ENCODE measurements around the gene CTNNBIP1.
A peak's percentile ranks its signal among the peaks of the same experiment; 100 is the strongest.

CTNNBIP1 gene

GRCh38 chr1:9877962-9878361 is 32.1 kb downstream of the CTNNBIP1 start:
- no peak for DNase-seq (ENCODE audit: low spot score)

- DNase-seq (ENCODE audit: low spot score): no peak
These were observed 34.5 kb downstream of the CTNNBIP1 start for GRCh38 chr1:9875636-9876000.

- peak; percentile 77 for DNase-seq (ENCODE audit: low spot score)
These were observed 35.0 kb downstream of the CTNNBIP1 start for GRCh38 chr1:9874959-9875635.

GRCh38 chr1:9874412-9874811 is 35.7 kb downstream of the CTNNBIP1 start:
- DNase-seq (ENCODE audit: low spot score): no peak

GRCh38 chr1:9873992-9874391 is 36.1 kb downstream of the CTNNBIP1 start:
- DNase-seq (ENCODE audit: low spot score): no peak

- DNase-seq (ENCODE audit: low spot score): no peak
These were observed 36.7 kb downstream of the CTNNBIP1 start for GRCh38 chr1:9873385-9873784.

- no peak for DNase-seq (ENCODE audit: low spot score)
These were observed 37.5 kb downstream of the CTNNBIP1 start for GRCh38 chr1:9872430-9873165.

GRCh38 chr1:9871707-9872425 is 38.2 kb downstream of the CTNNBIP1 start:
- no peak for DNase-seq (ENCODE audit: low spot score)

GRCh38 chr1:9871021-9871420 is 39.0 kb downstream of the CTNNBIP1 start:
- no peak for DNase-seq (ENCODE audit: low spot score)

GRCh38 chr1:9870572-9870971 is 39.5 kb downstream of the CTNNBIP1 start:
- DNase-seq (ENCODE audit: low spot score): no peak

GRCh38 chr1:9869831-9870251 is 40.2 kb downstream of the CTNNBIP1 start:
- DNase-seq (ENCODE audit: low spot score): no peak

GRCh38 chr1:9868244-9868590 is 41.9 kb downstream of the CTNNBIP1 start:
- no peak for DNase-seq (ENCODE audit: low spot score)

GRCh38 chr1:9867408-9868243 is 42.4 kb downstream of the CTNNBIP1 start:
- peak; percentile 84 for DNase-seq (ENCODE audit: low spot score)

- no peak for DNase-seq (ENCODE audit: low spot score)
These were observed 43.2 kb downstream of the CTNNBIP1 start for GRCh38 chr1:9866836-9867235.

- no peak for DNase-seq (ENCODE audit: low spot score)
These were observed 44.3 kb downstream of the CTNNBIP1 start for GRCh38 chr1:9865724-9866123.

GRCh38 chr1:9863371-9863770 is 46.7 kb downstream of the CTNNBIP1 start:
- no peak for DNase-seq (ENCODE audit: low spot score)

GRCh38 chr1:9861360-9861759 is 48.7 kb downstream of the CTNNBIP1 start:
- DNase-seq (ENCODE audit: low spot score): no peak

GRCh38 chr1:9860887-9861286 is 49.2 kb downstream of the CTNNBIP1 start:
- DNase-seq (ENCODE audit: low spot score): no peak

GRCh38 chr1:9859281-9860014 is 50.6 kb downstream of the CTNNBIP1 start:
- DNase-seq (ENCODE audit: low spot score): no peak

- no peak for DNase-seq (ENCODE audit: low spot score)
These were observed 51.6 kb downstream of the CTNNBIP1 start for GRCh38 chr1:9858293-9859035.

GRCh38 chr1:9855186-9855585 is 54.9 kb downstream of the CTNNBIP1 start:
- DNase-seq (ENCODE audit: low spot score): no peak

Data from left forelimb (tissue), 1 donor.